Measurements from ENCODE around the gene RAPGEF2. TPM values are rescaled to one million over a fixed set of nuclear protein-coding genes. Genes with fewer than 3 reads are reported as not detected.

The RAPGEF2 gene
- total and polyA plus RNA-seq, 2 experiments from 2014 or later = 10.2 to 63.1 TPM

- Histone ChIP-seq H3F3A (replicated peaks; ENCODE audit: low read depth) (no peaks in the 10 kb centered on the region), H3K4me3 (no peak overlapping the region), H2AFZ (no peak overlapping the region), H3K9me2 (ENCODE audit: insufficient read depth) (no peaks in the 10 kb centered on the region), H3K4me2 (no peak overlapping the region), H3K79me2 (replicated peaks; ENCODE audit: insufficient read depth) (0 out of 2 replicates have a peak, but pooled peaks cover 9% of the 10 kb centered on the region), H3K36me3 (ENCODE audit: insufficient read depth) (no peaks in the 10 kb centered on the region), H3K27ac (ENCODE audit: low read depth) (no peak overlapping the region), H3K27me3 (ENCODE audit: insufficient read depth) (no peaks in the 10 kb centered on the region), H4K20me1 (replicated peaks; ENCODE audit: insufficient read depth) (no peaks in the 10 kb centered on the region), H3K4me1 (ENCODE audit: insufficient read depth) (0 out of 2 replicates have a peak, but pooled peaks cover 3% of the 10 kb centered on the region)
- peaks cover 13% of the 10 kb centered on the region; the same call in 1 of the 3 replicates for H3K9me3 Mint-ChIP-seq
- ATAC-seq = no peak
- no peaks in the 10 kb centered on the region for H3K27me3 Mint-ChIP-seq (ENCODE audit: insufficient read depth, low read depth, poor library complexity)
- H3K36me3 Mint-ChIP-seq (ENCODE audit: low read depth) = peaks cover 26% of the 10 kb centered on the region
- no peak for TF ChIP-seq CTCF (conservative IDR thresholded peaks at IDR 0.05; ENCODE audit: low read depth in 2 of 2)
- no peak for TF ChIP-seq NANOG (IDR thresholded peaks at IDR 0.05; ENCODE audit: borderline replicate concordance)
- no peak for TF ChIP-seq ZNF462 (CRISPR knock-in tag; IDR thresholded peaks at IDR 0.05)
- no peak for TF ChIP-seq REST (IDR thresholded peaks at IDR 0.05; ENCODE audit: unreplicated experiment)
- no peak overlapping the region for H3K4me3 Mint-ChIP-seq
- DNase-seq (ENCODE audit: low spot score) = no peak
- H3K27ac Mint-ChIP-seq = 0 out of 2 replicates have a peak overlapping the region, but pooled peaks have one; percentile 45
- H3K4me1 Mint-ChIP-seq = peaks cover 9% of the 10 kb centered on the region; the same call in 2 of the 3 replicates
These were observed 156.1 kb downstream of the RAPGEF2 start for GRCh38 chr4:159258889-159259560.
